OCI-LY7 (cell line): ENCODE data around the gene VPS8.

ENCODE experiments used
- EZH2phosphoT487 ChIP-seq: fragments of 200-600 bp; sonication (generic); IDR thresholded peaks from 2 replicates; pipeline ENCODE4 v1.6.1; 2018; ENCODE audit warnings: low read depth, borderline replicate concordance, mild to moderate bottlenecking, mixed run types, antibody characterized with exemption, low read length, moderate library complexity, mixed read lengths
- TF ChIP-seq, protein P1 (sequence below): fragments of 200-600 bp; sonication (generic); conservative IDR thresholded peaks from 2 replicates; pipeline ENCODE4 v1.5.1; 2014; ENCODE audit warnings: mild to moderate bottlenecking, antibody characterized with exemption, low read length, moderate library complexity, mixed read lengths

DNA sequence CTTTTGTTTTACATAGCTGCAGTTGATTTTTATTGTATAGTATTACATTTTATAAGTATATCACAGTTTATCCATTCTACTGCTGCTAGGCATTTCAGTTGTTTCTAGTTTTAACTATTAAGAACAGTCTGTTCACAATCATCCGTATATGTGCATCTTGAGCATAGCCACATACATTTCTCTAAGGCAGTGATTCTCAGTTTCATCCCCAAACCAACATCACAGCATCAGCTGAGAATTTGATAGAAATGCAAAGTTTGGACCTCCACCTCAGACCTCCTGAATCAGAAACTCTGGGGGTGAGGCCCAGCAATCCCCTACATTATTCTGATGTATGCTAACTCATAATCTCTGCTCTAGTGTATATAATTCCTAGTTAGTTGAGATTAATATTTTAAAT, 120.8 kb downstream of the VPS8 start:
- TF ChIP-seq, protein P1, sequence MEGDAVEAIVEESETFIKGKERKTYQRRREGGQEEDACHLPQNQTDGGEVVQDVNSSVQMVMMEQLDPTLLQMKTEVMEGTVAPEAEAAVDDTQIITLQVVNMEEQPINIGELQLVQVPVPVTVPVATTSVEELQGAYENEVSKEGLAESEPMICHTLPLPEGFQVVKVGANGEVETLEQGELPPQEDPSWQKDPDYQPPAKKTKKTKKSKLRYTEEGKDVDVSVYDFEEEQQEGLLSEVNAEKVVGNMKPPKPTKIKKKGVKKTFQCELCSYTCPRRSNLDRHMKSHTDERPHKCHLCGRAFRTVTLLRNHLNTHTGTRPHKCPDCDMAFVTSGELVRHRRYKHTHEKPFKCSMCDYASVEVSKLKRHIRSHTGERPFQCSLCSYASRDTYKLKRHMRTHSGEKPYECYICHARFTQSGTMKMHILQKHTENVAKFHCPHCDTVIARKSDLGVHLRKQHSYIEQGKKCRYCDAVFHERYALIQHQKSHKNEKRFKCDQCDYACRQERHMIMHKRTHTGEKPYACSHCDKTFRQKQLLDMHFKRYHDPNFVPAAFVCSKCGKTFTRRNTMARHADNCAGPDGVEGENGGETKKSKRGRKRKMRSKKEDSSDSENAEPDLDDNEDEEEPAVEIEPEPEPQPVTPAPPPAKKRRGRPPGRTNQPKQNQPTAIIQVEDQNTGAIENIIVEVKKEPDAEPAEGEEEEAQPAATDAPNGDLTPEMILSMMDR: no peak
- TF ChIP-seq EZH2phosphoT487: no peak
